ENCODE data around the gene EXOC3L2.

EXOC3L2 gene

GRCh38 chr19:45175515-45176345 is 69.5 kb downstream of the EXOC3L2 start:
- H3K27ac Mint-ChIP-seq: no peak overlapping the region
- no peak for ATAC-seq (replicated peaks)

GRCh38 chr19:45173816-45174215 is 71.4 kb downstream of the EXOC3L2 start:
- no peaks in the 10 kb centered on the region for H3K9me3 Mint-ChIP-seq
- no peak for ATAC-seq (replicated peaks)
- peaks cover 22 to 43% of the 10 kb centered on the region in 2 donors for H3K4me1 Mint-ChIP-seq
- peaks cover 0 to 4% of the 10 kb centered on the region in 2 donors for H3K36me3 Mint-ChIP-seq
- no peaks in the 10 kb centered on the region for H3K27me3 Mint-ChIP-seq
- no peak overlapping the region for H3K4me3 Mint-ChIP-seq
- DNase-seq: no peak
- H3K27ac Mint-ChIP-seq: peak overlapping the region; percentile 91

More at GRCh38 chr19:45175515-45176345, 69.5 kb downstream of the EXOC3L2 start:
- Mint-ChIP-seq H3K4me3 (peak overlapping the region in 1 of 2 donors; percentile 15), H3K27me3 (no peaks in the 10 kb centered on the region), H3K36me3 (peaks cover 0 to 4% of the 10 kb centered on the region in 2 donors), H3K9me3 (no peaks in the 10 kb centered on the region), H3K4me1 (peaks cover 26 to 52% of the 10 kb centered on the region in 2 donors)
- DNase-seq: no peak

- DNase-seq: no peak
- no peak overlapping the region for H3K4me3 Mint-ChIP-seq
- no peaks in the 10 kb centered on the region for H3K27me3 Mint-ChIP-seq
- H3K4me1 Mint-ChIP-seq: peaks cover 22 to 43% of the 10 kb centered on the region in 2 donors
- H3K9me3 Mint-ChIP-seq: no peaks in the 10 kb centered on the region
- H3K27ac Mint-ChIP-seq: no peak overlapping the region
- H3K36me3 Mint-ChIP-seq: peaks cover 0 to 4% of the 10 kb centered on the region in 2 donors
- no peak for ATAC-seq (replicated peaks)
These were observed 72.5 kb downstream of the EXOC3L2 start for GRCh38 chr19:45172611-45173208.

- Mint-ChIP-seq H3K9me3 (no peaks in the 10 kb centered on the region), H3K4me3 (no peak overlapping the region), H3K36me3 (peaks cover 0 to 4% of the 10 kb centered on the region in 2 donors), H3K4me1 (peaks cover 22 to 39% of the 10 kb centered on the region in 2 donors), H3K27me3 (no peaks in the 10 kb centered on the region), H3K27ac (no peak overlapping the region)
- ATAC-seq (replicated peaks): peak; percentile 25 to 36
- DNase-seq: no peak
These were observed 73.0 kb downstream of the EXOC3L2 start for GRCh38 chr19:45172173-45172572.

DNA sequence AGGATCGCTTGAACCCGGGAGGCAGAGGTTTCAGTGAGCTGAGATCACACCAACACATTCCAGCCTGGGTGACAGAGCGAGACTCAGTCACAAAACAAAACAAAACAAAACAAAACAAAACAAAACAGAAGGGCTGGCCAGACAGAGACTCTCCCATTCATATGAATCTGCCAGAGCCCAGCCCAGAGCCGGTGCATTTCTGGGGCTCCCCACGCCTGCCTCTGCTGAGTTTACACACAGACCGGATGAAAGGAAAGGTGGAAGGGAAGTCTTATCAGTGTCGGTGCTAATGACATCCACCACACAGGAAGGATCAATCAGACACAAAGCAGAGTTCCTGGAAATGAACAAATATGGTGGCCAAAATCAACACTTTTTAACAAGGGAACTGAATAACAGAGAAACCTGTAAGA is 74.0 kb downstream of the EXOC3L2 start:
- peak; percentile 50 to 66 for ATAC-seq (replicated peaks)
- peak overlapping the region in 1 of 2 donors; percentile 26 for H3K4me3 Mint-ChIP-seq

DNA sequence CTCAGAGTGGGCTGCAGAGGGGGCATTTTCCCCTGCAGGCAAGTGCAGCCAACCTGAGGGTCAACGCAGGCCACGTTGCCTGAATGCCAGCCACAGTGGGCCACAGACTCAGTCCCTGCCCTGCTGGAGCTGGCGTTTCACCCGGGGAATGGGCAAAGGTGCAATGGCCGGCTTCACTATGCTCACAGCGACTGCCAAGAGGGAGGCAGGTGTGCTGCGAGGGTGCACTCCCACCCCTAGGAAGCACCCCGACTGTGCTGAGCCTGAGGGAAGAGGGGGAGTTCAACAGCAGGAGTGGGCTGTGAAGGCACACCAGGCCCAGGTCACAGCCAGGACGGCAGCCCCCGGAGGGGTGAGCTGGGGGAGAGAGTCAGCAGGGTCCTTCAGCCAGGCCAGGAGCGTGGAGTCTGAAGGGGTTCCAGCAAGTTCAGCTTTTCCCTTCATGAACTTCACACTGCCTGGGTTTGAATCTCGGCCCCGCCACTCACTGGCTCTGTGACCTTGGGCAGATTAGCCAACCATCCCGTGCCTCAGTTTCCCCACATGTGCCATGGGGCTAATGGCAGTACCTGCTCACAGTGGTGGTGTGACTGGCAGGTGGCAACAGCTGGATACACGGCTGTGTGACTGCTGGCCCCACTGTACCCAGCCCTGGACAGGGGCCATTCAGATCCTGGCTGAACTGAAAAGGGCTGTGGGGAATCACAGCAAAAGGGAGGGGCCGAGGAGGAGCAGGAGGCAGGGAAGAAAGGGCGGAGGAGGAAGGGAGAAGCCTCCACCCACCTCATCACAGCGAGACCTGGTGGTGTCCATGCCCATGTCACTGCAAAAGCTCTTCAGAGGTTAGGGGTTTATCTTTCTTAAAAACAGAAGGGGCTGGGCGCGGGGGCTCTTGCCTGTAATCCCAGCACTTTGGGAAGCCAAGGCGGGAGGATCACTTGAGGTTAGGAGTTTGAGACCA is 74.8 kb downstream of the EXOC3L2 start:
- H3K27ac Mint-ChIP-seq: no peak overlapping the region
- ATAC-seq (replicated peaks) (no peak), DNase-seq (no peak)
- H3K4me1 Mint-ChIP-seq: peaks cover 27 to 37% of the 10 kb centered on the region in 2 donors
- H3K9me3 Mint-ChIP-seq: no peaks in the 10 kb centered on the region
- H3K4me3 Mint-ChIP-seq: no peak overlapping the region
- H3K27me3 Mint-ChIP-seq: no peaks in the 10 kb centered on the region
- H3K36me3 Mint-ChIP-seq: peaks cover 0 to 7% of the 10 kb centered on the region in 2 donors

More for the DNA sequence above, 74.0 kb downstream of the EXOC3L2 start:
- DNase-seq: no peak
- Mint-ChIP-seq H3K27me3 (no peaks in the 10 kb centered on the region), H3K4me1 (peaks cover 24 to 37% of the 10 kb centered on the region in 2 donors), H3K27ac (peak overlapping the region; percentile 79), H3K36me3 (peaks cover 0 to 7% of the 10 kb centered on the region in 2 donors), H3K9me3 (no peaks in the 10 kb centered on the region)

DNA sequence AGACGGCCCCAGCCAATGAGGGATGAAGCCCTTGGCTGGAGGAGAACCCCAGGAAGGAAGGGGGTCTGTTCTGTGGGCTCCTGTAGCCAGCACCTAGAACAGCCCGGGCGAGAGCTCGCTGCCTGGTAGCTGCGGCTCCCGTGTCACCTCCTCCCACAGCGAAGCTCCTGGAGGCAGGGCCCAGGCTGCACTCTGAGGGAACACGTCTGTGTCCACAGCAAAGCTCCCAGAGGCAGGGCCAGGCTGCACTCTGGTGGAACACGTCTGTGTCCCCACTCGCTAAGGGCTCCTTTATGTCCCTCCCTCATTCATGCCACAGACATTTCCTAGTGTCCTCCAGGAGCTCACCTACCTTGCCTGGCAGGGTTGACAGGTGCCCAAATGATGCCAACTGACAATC is 75.6 kb downstream of the EXOC3L2 start:
- Mint-ChIP-seq H3K27me3 (no peaks in the 10 kb centered on the region), H3K36me3 (peaks cover 0 to 7% of the 10 kb centered on the region in 2 donors), H3K9me3 (no peaks in the 10 kb centered on the region), H3K4me3 (no peak overlapping the region), H3K27ac (no peak overlapping the region), H3K4me1 (peaks cover 30 to 42% of the 10 kb centered on the region in 2 donors)
- ATAC-seq (replicated peaks) (no peak), DNase-seq (no peak)

DNA sequence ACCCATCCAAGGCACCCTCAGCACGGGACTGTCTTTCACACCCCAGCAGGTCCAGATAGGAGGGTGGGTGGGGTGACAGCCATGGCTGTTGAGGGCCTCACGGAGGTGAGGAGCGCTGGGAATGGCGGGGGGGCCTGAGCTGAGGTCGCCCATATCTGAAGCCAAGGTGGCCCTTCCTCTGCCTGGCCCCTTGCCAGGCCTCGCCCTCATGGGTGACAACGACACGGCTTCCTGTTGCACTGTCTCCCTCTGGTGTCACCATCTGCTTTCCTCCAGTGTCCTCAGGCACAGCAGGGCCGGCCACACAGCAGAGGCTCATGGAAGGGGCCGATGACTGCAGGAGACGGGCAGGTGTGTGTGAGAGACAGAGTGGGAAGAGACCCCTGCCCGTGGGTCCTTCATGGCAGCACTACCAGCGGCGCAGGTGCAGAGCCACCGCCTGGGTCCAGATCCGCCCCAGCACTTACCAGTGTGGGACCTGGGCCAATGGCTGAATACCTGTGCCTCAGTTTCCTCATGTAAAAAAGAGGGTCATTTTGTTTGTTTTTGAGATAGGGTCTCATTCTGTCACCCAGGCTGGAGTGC is 76.3 kb downstream of the EXOC3L2 start:
- Mint-ChIP-seq H3K9me3 (no peaks in the 10 kb centered on the region), H3K4me3 (no peak overlapping the region), H3K36me3 (peaks cover 0 to 7% of the 10 kb centered on the region in 2 donors), H3K27me3 (no peaks in the 10 kb centered on the region), H3K4me1 (peaks cover 33 to 48% of the 10 kb centered on the region in 2 donors), H3K27ac (no peak overlapping the region)
- no peak for ATAC-seq (replicated peaks)
- DNase-seq: no peak

DNA sequence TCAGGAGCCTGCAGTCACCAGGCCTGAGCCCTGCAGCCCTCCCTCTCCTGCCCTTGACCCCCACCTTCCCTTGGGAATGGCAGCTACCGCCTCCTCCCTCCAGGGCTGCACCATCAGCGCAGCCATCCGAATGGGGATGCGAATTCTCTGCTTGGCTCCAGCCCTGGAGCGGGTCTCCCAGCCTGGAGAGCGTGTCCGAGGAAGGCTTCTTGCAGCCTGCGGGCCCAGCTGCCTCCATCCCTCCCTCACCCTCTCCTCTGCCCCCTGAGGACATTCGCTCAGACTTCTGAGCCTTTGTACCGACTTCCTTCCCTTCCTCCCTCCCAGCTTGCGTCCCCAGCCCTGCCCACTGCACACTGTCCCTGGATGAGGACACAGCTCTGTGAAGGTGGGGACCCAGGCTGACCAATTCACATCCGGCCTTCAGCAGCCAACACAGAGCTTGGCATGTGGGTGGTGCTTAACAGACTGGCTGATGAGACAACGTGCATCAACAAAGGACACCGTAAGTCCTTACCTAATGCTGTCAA is 78.4 kb downstream of the EXOC3L2 start:
- Mint-ChIP-seq H3K4me3 (peak overlapping the region in 1 of 2 donors; percentile 16), H3K9me3 (no peaks in the 10 kb centered on the region), H3K27ac (no peak overlapping the region), H3K36me3 (peaks cover 0 to 7% of the 10 kb centered on the region in 2 donors), H3K4me1 (peaks cover 28 to 35% of the 10 kb centered on the region in 2 donors), H3K27me3 (no peaks in the 10 kb centered on the region)
- DNase-seq: no peak
- ATAC-seq (replicated peaks): no peak

- Mint-ChIP-seq H3K27me3 (peaks cover 9 to 10% of the 10 kb centered on the region in 2 donors), H3K4me1 (peaks cover 23 to 28% of the 10 kb centered on the region in 2 donors), H3K9me3 (no peaks in the 10 kb centered on the region), H3K36me3 (peaks cover 0 to 7% of the 10 kb centered on the region in 2 donors), H3K4me3 (peak overlapping the region; percentile 41 to 68), H3K27ac (peak overlapping the region; percentile 73)
- peak; percentile 92 to 94 for ATAC-seq (replicated peaks)
- peak; percentile 81 for DNase-seq
These were observed 80.5 kb downstream of the EXOC3L2 start for GRCh38 chr19:45164577-45165335.

DNA sequence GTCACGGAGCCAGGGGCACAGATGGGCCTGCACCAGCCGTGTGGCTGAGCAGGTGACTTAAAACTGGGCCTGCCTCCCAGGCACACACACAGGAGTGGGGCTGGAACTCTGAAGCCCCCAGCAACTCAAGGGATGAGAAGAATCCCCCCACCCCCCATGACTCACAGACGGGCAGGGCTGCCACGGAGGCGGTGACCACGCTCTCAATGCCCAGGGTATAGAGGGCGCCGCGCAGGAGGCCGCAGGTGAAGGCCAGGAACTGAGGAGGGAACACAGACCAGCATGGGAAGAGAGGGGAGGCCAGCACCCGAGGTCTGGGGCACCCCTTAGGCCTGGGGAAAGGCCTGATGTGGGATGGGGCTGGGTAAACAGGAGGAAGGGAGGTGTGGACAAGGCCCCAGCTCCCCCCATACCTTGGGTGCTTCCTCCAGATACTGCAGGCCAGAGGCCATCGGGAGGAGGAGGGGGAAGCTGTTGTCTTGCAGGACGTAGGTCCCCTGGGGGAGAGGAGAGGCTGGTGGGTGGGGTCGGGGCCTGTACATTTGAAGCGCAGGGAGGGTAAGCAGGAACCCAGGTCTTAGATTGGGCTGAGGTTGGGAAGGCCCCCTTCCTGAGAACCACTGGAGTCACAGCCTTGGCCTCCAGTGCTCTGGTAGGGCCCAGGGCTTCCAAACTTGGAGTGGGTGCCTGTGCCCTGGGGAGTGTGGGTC is 81.3 kb downstream of the EXOC3L2 start:
- peaks cover 13 to 17% of the 10 kb centered on the region in 2 donors for H3K27me3 Mint-ChIP-seq
- H3K4me1 Mint-ChIP-seq: peaks cover 23 to 28% of the 10 kb centered on the region in 2 donors
- no peaks in the 10 kb centered on the region for H3K9me3 Mint-ChIP-seq
- no peak for ATAC-seq (replicated peaks)
- peaks cover 0 to 7% of the 10 kb centered on the region in 2 donors for H3K36me3 Mint-ChIP-seq
- H3K27ac Mint-ChIP-seq: peak overlapping the region; percentile 73
- no peak for DNase-seq
- H3K4me3 Mint-ChIP-seq: peak overlapping the region; percentile 23 to 68

- no peak for DNase-seq
- H3K4me3 Mint-ChIP-seq: no peak overlapping the region
- no peak for ATAC-seq (replicated peaks)
- H3K36me3 Mint-ChIP-seq: peaks cover 0 to 7% of the 10 kb centered on the region in 2 donors
- peaks cover 18 to 24% of the 10 kb centered on the region in 2 donors for H3K27me3 Mint-ChIP-seq
- peaks cover 23 to 31% of the 10 kb centered on the region in 2 donors for H3K4me1 Mint-ChIP-seq
- no peaks in the 10 kb centered on the region for H3K9me3 Mint-ChIP-seq
- no peak overlapping the region for H3K27ac Mint-ChIP-seq
These were observed 82.1 kb downstream of the EXOC3L2 start for GRCh38 chr19:45163156-45163555.
